Activated naive CD4-positive, alpha-beta T cell treated with anti-CD3 and anti-CD28 coated beads, Interleukin-2, amount 50 U/mL, for 24 hours (primary cell): Measurements from ENCODE around the gene TBC1D22A.

Experiments used
- H3K27ac Mint-ChIP-seq: one replicate; pipeline ENCODE4 v1.8.0; 2021; ENCODE audit warnings: mild to moderate bottlenecking, mixed read lengths
- H3K27me3 Mint-ChIP-seq: one replicate; pipeline ENCODE4 v1.8.0; 2021; ENCODE audit warnings: mixed read lengths
- H3K36me3 Mint-ChIP-seq: one replicate; pipeline ENCODE4 v1.8.0; 2021; ENCODE audit warnings: mixed read lengths
- H3K4me1 Mint-ChIP-seq: one replicate; pipeline ENCODE4 v1.8.0; 2021; ENCODE audit warnings: mixed read lengths
- H3K4me3 Mint-ChIP-seq: one replicate; pipeline ENCODE4 v1.8.0; 2021; ENCODE audit warnings: mild to moderate bottlenecking, mixed read lengths
- H3K9me3 Mint-ChIP-seq: one replicate; pipeline ENCODE4 v1.8.0; 2021; ENCODE audit warnings: mixed read lengths

TBC1D22A gene

DNA sequence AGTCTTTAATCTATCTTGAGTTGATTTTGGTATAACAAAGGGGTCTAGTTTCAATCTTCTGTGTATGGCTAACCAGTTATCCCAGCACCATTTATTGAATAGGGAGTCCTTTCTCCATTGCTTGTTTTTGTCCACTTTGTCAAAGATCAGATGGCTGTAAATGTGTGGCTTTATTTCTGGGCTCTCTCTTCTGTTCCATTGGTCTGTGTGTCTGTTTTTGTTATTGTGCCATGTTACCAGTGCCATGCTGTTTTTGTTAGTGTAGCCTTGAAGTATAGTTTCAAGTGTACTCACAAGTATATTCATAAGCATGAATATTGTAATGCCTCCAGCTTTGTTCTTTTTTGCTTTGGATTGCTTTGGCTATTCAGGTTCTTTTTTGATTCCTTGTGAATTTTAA lies 159.6 kb downstream of the TBC1D22A start:
- H3K36me3 Mint-ChIP-seq, result peaks cover 34% of the 10 kb centered on the region
- no peaks in the 10 kb centered on the region for H3K9me3 Mint-ChIP-seq
- H3K4me3 Mint-ChIP-seq, result no peak overlapping the region
- no peak overlapping the region for H3K27ac Mint-ChIP-seq
- H3K27me3 Mint-ChIP-seq, result no peaks in the 10 kb centered on the region
- H3K4me1 Mint-ChIP-seq, result peaks cover 29% of the 10 kb centered on the region

DNA sequence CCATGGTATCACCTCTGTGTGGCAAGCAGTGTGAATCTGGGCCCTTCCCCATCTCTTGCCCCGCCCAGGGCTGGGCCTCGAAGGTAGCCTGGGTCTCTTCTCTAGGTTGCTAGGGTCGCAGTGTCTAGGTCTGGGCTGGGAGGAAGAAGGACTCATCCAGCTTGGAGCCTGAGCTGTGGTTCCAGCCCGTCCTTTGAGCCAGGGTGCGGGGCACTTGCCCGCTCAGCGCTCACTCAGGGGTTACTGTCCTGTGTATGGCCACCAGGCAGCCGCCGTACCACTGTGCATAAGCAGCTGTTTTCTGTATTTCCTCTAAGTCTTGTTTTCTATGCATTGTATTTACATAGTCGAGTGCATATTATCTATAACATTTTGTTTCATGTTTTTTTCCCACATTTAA lies 160.9 kb downstream of the TBC1D22A start:
- no peak overlapping the region for H3K27ac Mint-ChIP-seq
- H3K27me3 Mint-ChIP-seq, result no peaks in the 10 kb centered on the region
- H3K4me3 Mint-ChIP-seq, result no peak overlapping the region
- H3K4me1 Mint-ChIP-seq, result peaks cover 25% of the 10 kb centered on the region
- no peaks in the 10 kb centered on the region for H3K9me3 Mint-ChIP-seq
- H3K36me3 Mint-ChIP-seq, result peaks cover 25% of the 10 kb centered on the region

DNA sequence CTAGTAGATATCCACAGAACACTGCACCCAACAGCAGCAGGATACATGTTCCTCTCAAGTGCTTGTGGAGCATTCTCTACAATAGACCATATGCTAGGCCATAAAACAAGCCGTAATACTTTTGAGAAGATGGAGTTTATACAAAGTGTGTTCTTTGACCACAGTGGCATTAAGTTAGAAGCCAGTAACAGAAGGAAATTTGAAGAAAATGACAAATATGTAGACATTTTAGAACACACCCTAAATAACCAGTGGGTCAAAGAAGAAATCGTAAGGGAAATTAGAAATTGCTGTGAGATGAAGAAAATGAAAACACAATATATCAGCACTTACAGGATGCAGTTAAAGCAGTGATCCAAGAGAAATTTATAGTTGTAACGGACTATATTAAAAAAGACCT lies 163.4 kb downstream of the TBC1D22A start:
- Mint-ChIP-seq H3K4me1 (peaks cover 31% of the 10 kb centered on the region), H3K27me3 (no peaks in the 10 kb centered on the region), H3K27ac (peak overlapping the region; percentile 68), H3K9me3 (no peaks in the 10 kb centered on the region), H3K4me3 (no peak overlapping the region), H3K36me3 (peaks cover 18% of the 10 kb centered on the region)

DNA sequence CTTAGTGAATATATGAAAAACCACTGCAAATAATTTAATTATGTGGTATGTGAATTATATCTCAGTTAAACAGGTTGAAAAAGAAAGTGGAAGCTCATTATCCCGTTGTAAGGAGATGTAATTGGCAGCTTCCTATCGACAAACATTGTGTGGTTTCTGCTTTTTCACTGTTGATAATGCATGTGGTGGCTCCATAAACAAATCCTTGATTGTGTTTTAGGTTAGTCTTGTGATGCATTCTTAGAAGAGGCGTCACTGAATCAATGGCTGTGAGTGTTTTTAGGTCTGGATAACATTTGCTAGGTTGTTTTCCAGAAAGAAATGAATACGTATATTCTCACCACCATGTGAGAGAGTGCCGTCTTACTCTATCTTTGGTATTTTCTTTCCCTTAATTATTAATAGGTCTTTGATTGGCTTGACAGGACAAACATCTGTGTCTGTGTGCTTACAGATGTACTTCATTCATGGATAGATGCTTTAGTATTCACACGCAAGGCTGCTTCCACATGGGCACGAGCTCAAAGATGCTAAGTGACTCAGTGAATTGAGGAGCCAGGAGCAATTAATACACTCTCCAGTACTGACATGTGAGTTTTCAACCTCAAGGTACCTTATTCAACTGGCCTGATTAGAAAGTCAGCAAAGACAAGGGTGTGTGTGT lies 166.7 kb downstream of the TBC1D22A start:
- H3K9me3 Mint-ChIP-seq, result no peaks in the 10 kb centered on the region
- H3K36me3 Mint-ChIP-seq, result peaks cover 8% of the 10 kb centered on the region
- no peak overlapping the region for H3K4me3 Mint-ChIP-seq
- H3K27ac Mint-ChIP-seq, result no peak overlapping the region
- H3K4me1 Mint-ChIP-seq, result peaks cover 24% of the 10 kb centered on the region
- H3K27me3 Mint-ChIP-seq, result no peaks in the 10 kb centered on the region

DNA sequence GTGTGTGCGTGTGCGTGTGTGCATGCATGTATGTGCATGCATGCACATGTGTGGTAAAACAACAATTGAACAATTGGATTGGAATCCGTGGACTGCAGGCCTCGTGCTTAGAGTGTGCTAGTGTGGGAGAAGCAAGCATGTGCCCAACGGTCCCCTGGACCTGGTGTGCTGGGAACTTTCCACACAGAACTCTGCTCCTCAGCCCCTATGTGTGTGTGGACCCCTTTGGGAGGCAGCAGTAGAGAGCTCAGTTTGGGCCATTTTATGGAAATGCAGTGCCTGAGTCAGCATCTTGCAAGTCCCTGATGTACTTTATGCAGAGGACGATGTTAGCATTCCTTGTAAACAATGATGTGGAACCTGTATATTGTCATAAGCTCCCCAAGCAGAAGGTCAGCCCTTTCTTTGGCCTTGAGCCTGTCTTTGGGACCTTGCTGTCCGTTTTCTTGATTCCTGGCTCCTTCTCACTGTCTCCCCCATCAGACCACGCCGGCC lies 167.3 kb downstream of the TBC1D22A start:
- H3K4me1 Mint-ChIP-seq, result peaks cover 30% of the 10 kb centered on the region
- H3K27ac Mint-ChIP-seq, result no peak overlapping the region
- no peaks in the 10 kb centered on the region for H3K9me3 Mint-ChIP-seq
- peaks cover 8% of the 10 kb centered on the region for H3K36me3 Mint-ChIP-seq
- no peak overlapping the region for H3K4me3 Mint-ChIP-seq
- no peaks in the 10 kb centered on the region for H3K27me3 Mint-ChIP-seq

DNA sequence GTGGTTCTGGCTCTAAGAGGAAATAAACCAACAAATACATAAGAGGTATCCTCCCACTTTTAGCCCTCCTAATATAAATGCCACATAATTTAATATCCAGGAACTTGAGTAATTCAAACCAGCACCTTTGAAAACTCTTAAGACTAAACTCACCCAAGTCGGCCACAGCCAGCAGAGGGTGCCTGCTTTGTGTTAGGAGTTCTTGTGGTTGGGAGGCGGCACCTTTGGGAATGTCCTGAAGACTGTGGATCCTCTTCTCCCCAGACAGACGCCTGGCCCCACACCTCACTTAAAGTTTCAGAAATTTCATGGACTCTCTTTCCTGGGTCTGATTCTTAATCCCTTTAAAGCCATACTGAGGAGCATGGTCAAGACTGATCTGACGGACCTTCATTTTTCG lies 169.0 kb downstream of the TBC1D22A start:
- no peak overlapping the region for H3K27ac Mint-ChIP-seq
- no peaks in the 10 kb centered on the region for H3K9me3 Mint-ChIP-seq
- no peak overlapping the region for H3K4me3 Mint-ChIP-seq
- H3K4me1 Mint-ChIP-seq, result peaks cover 33% of the 10 kb centered on the region
- H3K27me3 Mint-ChIP-seq, result no peaks in the 10 kb centered on the region
- H3K36me3 Mint-ChIP-seq, result peaks cover 4% of the 10 kb centered on the region

DNA sequence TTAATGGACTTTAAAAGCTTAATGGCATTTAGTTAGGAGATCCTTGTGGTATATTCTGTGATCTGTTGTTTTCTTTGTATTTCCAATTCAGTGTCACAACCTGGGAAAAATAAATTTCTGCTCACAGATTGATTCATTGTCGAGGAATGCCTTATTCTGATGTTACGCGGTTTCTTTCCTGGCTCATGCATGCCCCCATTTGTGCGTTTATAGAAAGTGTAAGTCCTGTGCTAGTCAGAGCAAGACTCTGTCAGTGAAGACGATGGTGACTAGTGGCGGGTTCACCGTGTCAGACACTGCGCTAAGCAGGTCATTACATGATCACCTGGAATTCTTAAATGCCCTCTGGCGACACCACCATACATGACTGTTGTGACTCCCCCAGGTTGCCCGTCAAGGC lies 169.4 kb downstream of the TBC1D22A start:
- no peaks in the 10 kb centered on the region for H3K27me3 Mint-ChIP-seq
- H3K4me1 Mint-ChIP-seq, result peaks cover 33% of the 10 kb centered on the region
- no peaks in the 10 kb centered on the region for H3K9me3 Mint-ChIP-seq
- no peak overlapping the region for H3K4me3 Mint-ChIP-seq
- H3K27ac Mint-ChIP-seq, result no peak overlapping the region
- H3K36me3 Mint-ChIP-seq, result peaks cover 4% of the 10 kb centered on the region

DNA sequence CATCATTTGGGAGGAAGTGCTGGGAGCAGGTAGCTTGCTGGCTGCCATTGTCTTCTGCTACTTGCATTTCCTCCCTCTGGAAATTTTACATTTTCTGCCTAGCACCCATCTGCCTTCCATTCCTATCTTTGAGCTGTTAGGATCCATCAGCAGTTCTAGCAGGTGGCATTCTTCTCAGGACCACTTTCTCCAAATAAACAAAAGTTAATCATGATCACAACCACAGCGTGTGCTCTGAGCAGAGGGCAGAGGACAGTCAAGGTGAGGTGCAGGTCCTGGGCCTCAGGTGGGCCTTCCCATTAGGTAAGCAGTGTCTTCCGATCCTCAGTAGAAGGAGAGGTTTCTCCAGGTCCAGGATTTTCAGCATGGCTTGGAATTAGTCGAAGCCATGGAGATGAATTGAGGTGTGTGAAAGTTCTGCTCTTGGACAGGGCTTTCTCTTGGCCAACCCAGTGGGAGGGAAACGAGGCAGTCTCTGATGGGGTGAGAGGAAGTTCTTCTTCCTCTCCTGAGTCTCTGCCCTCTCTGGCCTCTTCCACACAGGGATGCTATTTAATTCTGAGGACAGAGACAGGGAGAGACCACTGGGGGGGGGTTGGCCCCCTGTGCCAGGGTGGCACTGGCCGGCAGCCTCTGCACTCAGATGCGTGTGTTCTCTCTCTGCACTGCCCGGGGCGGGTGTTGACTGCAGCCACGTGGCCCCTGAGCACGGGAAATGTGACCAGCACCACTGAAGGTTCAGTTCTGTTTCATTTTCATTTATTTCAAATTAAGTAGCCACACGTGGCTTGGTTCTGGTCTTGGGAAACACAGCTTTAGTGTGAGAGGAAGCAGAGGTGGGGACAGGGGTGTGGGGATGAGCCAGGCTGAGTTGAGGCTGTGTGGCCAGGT lies 170.8 kb downstream of the TBC1D22A start:
- Mint-ChIP-seq H3K27ac (peak overlapping the region; percentile 17), H3K36me3 (peaks cover 4% of the 10 kb centered on the region), H3K4me1 (peaks cover 32% of the 10 kb centered on the region), H3K4me3 (no peak overlapping the region), H3K9me3 (no peaks in the 10 kb centered on the region), H3K27me3 (no peaks in the 10 kb centered on the region)

DNA sequence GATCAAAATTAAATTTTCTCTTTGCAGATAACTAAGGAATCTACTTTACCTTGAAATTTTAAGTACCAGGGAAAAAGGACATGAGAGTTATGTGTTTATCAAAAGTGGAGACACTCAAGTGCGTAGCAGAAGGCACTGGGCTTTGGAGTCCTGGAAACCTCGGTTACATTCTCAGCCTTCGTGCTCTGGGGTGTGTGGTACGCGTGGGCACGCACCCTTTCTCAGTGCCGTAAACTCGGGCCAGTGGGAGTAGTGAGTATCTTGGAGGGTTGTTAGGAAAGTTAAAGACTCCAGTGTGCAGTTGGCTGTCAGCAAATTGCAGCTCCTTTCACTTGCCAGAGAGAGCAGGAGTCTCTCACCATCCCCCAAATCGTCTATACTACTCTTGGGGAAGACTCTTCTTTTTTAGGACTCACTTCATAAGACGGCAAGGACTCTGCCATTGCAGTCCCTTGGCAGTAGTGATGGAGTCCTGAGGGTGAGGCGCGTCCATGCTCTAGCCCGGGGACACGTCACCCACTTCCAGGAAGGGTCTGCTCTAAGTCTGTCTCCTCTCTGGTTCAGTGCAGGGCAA lies 171.8 kb downstream of the TBC1D22A start:
- peaks cover 28% of the 10 kb centered on the region for H3K4me1 Mint-ChIP-seq
- peak overlapping the region; percentile 30 for H3K4me3 Mint-ChIP-seq
- no peak overlapping the region for H3K27ac Mint-ChIP-seq
- no peaks in the 10 kb centered on the region for H3K9me3 Mint-ChIP-seq
- H3K36me3 Mint-ChIP-seq, result peaks cover 2% of the 10 kb centered on the region
- no peaks in the 10 kb centered on the region for H3K27me3 Mint-ChIP-seq

DNA sequence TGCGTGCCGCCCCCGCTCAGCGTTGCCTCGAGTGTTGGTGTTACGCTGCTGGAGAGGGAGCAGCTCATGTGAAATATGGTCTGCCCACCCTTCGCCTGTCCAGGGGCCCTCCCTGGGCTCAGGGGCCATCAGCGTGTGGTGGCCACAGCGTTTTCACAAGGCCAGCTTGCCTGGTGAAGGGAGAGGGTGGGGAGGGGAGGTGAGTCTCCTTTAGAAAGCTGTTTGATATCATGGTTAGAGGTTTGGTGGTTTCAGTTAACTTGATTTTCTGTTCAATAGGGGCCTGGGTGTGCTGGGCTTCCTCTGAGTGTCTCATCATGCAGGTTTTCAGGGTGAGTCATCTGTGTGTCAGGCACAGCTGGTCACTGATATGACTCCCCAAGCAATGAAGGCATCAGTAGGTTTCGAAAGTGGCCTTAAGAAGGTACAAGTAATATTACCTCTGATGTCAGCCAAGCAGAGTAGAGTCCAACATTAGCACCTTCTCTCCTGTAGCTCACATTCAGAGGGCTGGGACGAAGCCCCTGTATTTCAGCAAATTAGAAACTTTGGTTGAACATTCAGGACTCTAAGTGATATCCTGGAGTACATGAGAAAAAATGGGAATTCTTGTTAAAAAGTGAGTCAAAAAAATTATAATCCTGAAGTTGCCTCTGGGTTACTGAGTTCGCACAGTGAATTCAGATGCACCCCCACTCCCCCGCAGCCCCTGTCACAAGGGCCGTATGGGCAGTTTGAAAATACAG lies 172.5 kb downstream of the TBC1D22A start:
- H3K27me3 Mint-ChIP-seq, result no peaks in the 10 kb centered on the region
- peaks cover 2% of the 10 kb centered on the region for H3K36me3 Mint-ChIP-seq
- peaks cover 28% of the 10 kb centered on the region for H3K4me1 Mint-ChIP-seq
- H3K9me3 Mint-ChIP-seq, result no peaks in the 10 kb centered on the region
- no peak overlapping the region for H3K27ac Mint-ChIP-seq
- H3K4me3 Mint-ChIP-seq, result peak overlapping the region; percentile 30

DNA sequence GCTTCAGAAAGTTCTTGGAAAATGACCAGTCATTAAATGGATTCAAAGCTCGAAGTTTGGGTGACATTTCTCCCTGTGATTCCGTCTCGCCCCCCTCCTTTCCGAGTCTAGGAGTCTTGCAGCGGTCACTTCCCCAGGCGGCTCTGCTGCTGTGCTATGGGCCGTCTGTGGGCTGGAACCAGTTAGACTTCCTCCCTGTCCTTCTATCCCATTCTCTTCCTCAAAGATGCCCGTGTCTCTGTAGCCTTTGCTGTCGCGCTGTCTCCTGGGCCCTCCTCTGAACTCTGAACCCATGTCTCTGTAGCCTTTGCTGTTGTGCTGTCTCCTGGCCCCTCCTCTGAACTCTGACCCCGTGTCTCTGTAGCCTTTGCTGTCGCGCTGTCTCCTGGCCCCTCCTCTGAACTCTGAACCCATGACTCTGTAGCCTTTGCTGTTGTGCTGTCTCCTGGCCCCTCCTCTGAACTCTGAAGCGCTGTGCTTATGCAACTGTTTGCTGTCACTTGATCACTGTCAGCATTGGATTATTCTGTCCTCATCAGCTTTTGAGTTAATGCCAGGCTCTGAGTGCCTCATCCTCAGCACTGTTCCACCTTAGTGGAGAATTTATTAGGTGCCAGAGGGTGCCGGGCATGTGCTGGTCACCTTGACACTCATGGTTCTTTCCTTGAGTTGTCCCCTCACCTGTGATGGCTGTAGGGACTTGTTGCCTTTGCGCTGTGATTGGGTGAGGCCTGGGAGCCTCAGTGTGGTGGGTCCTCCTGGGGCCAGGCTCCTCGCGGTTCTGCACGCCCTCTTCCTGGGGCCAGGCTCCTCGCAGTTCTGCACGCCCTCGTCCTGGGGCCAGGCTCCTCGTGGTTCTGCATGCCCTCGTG lies 173.3 kb downstream of the TBC1D22A start:
- H3K27me3 Mint-ChIP-seq, result no peaks in the 10 kb centered on the region
- H3K4me1 Mint-ChIP-seq, result peaks cover 26% of the 10 kb centered on the region
- H3K4me3 Mint-ChIP-seq, result no peak overlapping the region
- H3K27ac Mint-ChIP-seq, result peak overlapping the region; percentile 62
- H3K36me3 Mint-ChIP-seq, result peaks cover 2% of the 10 kb centered on the region
- no peaks in the 10 kb centered on the region for H3K9me3 Mint-ChIP-seq

DNA sequence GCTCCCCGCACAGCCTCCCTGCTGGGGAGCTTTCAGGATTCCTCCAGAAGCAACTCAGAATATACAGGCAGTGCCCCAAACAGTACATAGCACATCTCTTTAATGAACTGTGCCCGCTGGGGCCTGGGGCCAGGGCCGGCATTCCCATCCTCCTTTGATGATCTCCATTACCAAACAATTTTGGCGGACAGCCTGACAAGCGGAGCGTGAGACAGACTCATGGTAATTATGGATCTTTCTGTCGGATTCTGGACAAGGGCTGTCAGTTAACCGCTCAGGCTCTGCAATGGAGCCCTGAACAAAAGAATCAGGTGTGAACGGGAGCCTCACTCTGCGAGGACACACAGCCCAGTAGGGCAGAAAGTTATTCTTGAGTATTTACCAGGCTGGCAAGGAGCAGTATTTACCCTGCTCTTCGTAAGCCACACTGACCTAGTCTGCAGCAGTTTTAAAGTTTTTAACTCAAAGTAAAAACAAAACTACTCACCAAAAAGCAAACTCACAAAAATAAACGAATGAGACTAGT lies 174.0 kb downstream of the TBC1D22A start:
- Mint-ChIP-seq H3K27me3 (no peaks in the 10 kb centered on the region), H3K36me3 (peaks cover 2% of the 10 kb centered on the region), H3K27ac (no peak overlapping the region), H3K9me3 (no peaks in the 10 kb centered on the region), H3K4me1 (peaks cover 23% of the 10 kb centered on the region), H3K4me3 (no peak overlapping the region)

DNA sequence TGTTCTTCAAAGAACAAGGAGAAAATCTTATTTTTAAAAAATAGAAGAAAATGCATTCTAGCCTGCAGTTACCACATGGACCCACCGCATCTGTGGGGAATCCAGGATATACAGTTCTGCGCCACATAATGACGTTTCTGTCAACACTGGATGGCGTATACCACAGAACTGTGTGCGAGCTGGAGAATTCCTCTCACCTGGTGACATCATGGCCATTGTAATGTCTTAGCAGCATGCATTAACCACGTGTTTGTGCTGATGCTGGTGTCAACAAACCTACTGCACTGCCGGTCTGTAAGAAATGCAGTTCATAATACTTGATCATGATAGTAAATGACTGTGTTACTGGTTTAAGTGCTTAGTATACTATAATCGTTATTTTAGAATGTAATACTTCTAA lies 174.7 kb downstream of the TBC1D22A start:
- Mint-ChIP-seq H3K9me3 (no peaks in the 10 kb centered on the region), H3K36me3 (peaks cover 2% of the 10 kb centered on the region), H3K4me1 (peaks cover 23% of the 10 kb centered on the region), H3K27me3 (no peaks in the 10 kb centered on the region), H3K4me3 (no peak overlapping the region), H3K27ac (no peak overlapping the region)

DNA sequence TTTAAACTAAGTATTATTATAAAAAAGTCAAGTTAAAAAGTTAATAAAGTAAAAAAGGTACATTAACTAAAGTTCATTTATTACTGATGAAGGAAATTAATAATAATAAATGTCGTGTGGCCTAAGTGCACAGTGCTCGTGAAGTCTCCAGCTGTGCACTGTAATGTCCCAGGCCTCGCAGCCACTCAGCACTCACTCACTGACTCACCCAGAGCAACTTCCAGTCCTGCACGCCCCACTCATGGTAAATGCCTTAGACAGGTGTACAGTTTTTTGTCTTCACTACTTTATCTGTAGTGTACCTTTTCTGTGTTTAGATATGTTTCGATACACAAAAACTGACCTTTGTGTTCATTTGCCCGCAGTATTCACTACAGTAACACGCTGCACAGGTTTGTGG lies 175.5 kb downstream of the TBC1D22A start:
- Mint-ChIP-seq H3K9me3 (no peaks in the 10 kb centered on the region), H3K4me1 (peaks cover 27% of the 10 kb centered on the region), H3K36me3 (peaks cover 5% of the 10 kb centered on the region), H3K27me3 (no peaks in the 10 kb centered on the region), H3K27ac (no peak overlapping the region), H3K4me3 (no peak overlapping the region)
